GM08714 (cell line): ENCODE measurements around the gene SMOC2.

Source experiments
- H3K4me3 ChIP-seq: fragments of 200-500 bp; sonication (Bioruptor generic); 2 replicates; pipeline ENCODE4 v1.5.1; 2014; ENCODE audit warnings: mild to moderate bottlenecking, low read length, inconsistent platforms
- ZNF274 ChIP-seq: IDR thresholded peaks from 2 replicates; pipeline ENCODE4 v1.6.1; 2012; ENCODE audit warnings: mild to moderate bottlenecking, low read depth, low read length

The SMOC2 gene

DNA sequence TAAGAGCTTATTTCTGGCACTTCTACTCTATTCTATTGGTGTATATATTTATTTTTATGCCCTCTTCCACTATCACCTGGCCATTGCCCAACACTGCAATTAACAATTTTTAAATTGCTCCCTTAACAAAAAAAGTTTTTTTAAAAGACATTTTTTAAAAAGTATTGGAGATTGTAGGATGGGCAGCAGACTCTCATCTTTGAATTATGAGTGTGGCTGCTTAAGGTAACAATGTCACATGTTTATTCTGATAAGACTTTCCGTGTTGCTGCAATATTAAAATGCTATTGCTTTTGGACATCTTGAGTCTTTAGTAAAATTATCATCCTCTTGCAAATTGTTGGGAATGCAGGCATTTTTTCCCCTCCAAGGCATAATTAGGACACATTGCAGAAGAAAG lies 31.4 kb downstream of the SMOC2 start:
- no peak overlapping the region for H3K4me3 ChIP-seq
- TF ChIP-seq ZNF274 = no peak

DNA sequence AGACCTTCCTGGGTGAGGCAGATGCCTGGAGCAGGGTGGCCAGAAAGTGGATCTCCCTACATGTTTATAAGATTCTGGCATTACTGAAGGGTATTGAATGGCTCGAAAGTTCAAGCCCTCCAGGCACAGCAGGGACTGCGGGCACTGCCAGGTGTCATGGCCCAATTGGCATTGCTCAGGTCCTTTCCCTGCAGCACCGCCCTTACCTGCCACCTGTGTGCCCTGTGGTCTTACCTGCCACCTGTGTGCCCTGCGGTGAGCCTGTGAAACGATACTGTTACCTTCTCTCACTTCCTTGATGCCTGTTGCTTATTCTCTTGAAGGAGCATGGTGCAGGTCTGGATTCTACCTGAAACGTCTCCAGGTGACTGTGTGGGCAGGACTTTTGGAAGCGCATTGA lies 32.2 kb downstream of the SMOC2 start:
- TF ChIP-seq ZNF274 = no peak
- no peak overlapping the region for H3K4me3 ChIP-seq

DNA sequence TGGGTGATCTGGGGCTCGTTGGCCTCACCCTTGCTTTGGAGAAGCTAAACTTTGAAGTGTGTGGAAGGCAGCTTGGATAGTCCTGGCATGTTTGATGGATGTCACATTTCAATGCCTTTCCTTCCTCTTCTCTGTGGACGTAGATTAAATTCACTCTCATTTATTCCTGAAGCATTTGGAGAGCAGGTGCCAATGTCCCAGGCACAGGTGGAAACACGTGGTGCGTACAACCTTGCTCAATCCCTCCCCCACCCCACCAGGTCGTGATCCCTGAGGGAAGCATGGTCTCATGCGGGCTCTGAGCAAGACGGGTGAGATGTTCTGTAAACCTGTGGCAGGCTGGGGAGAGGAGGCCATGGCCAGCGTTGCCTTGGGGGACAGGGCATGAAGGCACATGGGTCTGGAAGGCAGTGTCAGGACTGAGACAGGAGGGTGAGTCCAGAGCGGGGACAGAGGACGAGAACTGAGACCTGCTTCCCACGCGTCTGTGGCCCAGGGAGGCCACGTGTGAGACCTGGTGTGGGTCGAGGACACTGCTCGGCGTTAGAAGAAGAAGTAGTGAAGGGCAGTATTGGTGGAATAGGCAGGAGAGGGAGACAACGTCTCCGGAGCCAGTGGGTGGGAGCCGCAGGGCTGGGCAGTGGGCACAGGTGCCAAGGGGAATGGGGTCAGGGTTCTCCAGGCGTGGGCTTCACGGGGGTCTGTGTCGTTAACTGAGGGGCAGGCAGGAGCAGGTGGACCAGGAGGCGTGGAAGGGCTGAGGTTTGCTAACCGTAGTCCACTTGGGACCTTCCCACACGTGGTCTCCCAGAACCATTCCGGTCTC lies 34.4 kb downstream of the SMOC2 start:
- TF ChIP-seq ZNF274 = no peak
- no peak overlapping the region for H3K4me3 ChIP-seq

DNA sequence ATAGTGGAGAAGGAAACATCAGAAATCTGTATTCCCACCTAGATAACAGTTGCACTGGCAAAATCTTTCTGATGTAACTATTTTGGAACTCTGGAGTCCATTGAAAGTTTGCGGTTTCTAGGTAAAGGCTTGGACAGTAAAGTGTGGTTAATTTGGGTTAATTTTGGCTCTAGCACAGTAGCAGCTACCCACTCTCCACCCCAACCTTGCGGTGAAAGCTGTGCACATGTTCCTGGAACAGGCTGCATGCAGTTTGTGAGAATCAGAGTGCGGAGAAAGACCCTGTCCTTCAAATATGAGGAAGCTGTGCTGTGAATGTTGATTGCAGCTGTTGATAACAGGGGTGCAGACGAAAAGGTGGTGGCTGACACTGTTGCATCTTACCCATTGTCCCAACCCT lies 38.4 kb downstream of the SMOC2 start:
- no peak overlapping the region for H3K4me3 ChIP-seq
- no peak for TF ChIP-seq ZNF274

DNA sequence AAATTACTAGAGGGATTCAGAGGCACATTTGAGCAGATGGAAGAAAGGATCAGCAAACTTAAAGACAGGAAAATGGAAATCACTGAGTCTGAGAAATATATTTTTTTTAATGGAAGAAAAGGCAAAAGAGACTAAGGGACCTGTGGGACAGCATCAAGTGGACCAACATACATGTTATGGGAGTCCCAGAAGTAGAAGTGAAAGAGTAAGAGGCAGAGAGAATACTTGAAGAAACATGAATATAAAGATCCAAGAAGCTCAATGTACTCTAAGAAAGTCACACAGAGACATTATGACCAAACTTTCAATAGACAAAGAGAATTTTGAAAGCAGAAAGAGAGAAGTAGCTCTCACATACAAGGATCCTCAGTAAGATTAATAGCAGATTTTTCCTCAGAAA lies 39.5 kb downstream of the SMOC2 start:
- TF ChIP-seq ZNF274 = no peak

DNA sequence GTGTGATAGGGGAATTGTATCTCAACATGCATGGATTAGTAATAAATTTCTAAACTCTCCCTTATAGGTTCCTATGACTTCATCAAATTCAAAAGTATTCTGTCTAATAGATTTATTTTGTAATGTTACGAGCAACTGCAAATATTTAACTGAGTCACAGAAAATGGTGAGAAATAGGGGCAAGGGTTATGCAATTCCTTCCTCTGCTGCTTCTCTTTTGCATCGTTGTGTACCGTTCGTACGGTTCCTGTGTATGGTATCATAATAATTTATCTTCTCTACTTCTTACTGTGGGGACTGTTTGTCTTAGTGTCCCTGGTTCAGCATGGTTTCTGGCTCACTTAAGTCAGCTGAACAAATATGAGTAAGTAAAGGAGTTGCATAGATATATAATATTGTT lies 44.8 kb downstream of the SMOC2 start:
- TF ChIP-seq ZNF274 = no peak
- no peak overlapping the region for H3K4me3 ChIP-seq

More for the DNA sequence above, 39.5 kb downstream of the SMOC2 start:
- H3K4me3 ChIP-seq = no peak overlapping the region

DNA sequence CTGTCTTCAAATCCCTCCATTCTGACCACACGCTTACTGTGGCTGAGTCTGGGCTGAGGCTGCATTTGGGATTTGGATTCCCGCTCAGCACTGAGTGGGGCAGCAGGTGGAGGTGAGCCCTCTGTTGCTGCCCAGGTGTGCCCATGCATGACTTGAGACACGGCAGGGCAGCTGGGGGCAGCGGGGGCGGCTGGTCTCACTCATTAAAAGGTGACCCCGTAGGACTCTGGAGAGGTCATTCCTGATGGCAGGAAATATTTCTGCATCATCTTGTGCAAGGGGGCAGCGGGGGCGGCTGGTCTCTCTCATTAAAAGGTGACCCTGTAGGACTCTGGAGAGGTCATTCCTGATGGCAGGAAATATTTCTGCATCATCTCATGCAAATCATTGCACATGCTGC lies 49.8 kb downstream of the SMOC2 start:
- TF ChIP-seq ZNF274 = no peak
- no peak overlapping the region for H3K4me3 ChIP-seq

DNA sequence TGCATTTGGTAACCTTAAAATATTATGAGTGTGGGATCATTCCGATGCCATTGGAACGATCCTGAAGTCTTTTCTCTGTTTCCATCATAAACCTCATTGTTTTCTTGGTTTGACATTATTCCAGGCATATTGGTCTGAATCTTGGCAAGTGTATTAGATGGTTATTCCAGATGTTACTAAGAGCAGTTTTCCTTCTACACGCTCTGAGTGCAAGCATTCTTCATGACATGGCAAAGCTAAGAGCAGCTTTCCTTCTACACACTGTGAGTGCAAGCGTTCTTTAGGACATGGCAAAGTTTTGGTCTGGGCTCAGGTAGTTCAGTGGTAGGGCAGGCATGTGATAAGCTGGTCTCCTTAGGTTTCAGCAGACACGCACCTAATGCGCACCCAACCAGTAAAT lies 53.0 kb downstream of the SMOC2 start:
- no peak for TF ChIP-seq ZNF274
- H3K4me3 ChIP-seq = no peak overlapping the region

DNA sequence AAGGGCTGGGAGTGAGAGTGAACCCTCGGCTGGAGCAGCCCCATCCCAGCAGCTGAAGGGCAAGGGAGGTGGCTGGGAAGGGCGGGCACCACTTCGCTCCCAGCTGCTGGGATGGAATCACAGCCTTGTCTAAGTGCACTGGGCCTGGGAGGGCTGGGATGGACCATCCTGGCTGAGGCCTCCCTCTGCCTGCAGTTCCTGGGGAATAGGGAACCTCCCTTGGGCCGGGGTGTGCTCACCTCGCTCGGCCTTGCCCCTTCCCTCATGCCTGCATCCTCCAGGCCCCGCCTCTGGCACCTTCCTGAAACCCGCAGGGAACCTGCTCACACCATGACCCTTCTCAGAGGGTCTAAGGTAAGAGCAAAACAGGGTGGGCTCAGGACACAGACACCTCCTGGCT lies 53.7 kb downstream of the SMOC2 start:
- TF ChIP-seq ZNF274 = no peak
- no peak overlapping the region for H3K4me3 ChIP-seq

DNA sequence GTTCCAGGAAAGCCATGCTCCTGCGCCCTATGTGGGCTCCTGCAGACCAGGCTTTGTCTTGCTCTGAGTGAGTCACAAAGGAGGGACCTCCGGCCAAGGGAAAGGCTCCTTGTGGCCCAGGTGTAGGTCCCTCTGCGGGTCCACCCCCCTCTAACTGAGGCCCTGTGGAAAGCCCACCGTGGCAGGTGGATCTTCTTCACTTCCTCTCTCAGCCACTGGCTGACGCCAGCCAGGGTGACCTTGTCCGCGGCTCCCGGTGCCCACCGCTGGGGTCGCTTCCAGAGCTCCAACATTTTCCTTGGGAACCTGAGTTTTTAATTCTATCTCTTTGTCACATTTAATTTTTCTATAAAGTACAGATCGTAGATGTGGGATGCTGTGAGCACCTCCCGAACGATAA lies 54.1 kb downstream of the SMOC2 start:
- H3K4me3 ChIP-seq = no peak overlapping the region
- TF ChIP-seq ZNF274 = no peak

DNA sequence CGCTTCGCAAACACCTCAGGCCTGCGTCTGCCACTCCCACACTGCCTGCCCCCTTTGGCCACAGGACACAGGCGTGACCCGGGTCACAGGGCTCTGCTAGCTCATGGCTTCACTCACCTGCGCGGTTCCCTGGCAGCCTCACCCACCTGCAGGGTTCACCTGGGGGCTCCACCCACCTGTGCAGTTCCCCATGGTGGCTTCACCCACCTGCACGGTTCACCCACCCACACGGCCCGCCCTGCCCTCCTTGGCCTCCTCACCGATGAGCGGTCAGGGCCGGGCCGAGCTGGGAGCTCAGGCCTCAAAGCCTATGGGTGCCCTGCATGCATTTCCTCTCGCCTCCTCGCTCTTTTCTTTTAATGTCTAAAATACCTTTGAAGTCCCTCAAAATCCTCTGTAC lies 54.7 kb downstream of the SMOC2 start:
- H3K4me3 ChIP-seq = no peak overlapping the region
- no peak for TF ChIP-seq ZNF274

DNA sequence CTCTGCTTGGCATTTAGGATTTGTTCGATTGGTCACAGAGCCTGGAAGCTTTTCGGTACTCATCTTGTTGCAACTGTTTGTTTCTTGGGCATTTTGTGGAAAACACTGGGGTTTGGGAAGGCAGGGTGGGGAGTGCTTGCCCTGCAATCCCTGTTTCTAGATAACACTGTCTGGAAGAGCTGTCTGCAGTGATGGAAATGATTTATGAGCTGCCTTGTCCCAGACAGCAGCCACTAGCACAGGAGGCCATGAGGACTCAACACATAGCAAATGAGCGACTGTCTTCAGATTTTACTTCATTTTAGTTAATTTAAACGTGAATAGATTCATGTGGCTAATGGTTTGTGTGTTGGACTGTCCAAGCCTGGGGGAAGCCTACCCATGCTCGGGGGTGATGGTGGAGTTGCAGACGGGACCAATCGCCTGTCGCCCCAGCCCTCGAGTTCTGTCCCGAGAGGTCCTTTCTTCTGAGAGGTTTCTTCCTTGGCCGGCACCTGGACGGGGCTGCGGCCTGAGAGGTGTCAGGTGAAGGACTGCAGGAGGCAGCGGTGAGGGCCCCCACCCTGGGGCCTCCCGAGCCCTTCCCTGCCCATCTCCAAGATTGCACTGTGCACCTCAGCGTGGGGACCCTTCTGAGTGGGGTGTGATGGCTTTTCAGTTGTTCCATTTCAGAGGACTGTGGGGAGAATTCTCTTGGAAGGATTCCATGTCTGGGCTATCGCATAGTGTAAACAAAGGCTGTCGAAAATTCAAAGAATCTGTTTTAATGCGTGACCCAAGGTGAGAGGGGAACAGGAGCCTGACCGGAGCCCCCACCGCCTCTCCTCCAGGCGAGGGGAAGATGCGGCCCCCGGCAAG lies 55.4 kb downstream of the SMOC2 start:
- TF ChIP-seq ZNF274 = no peak
- H3K4me3 ChIP-seq = no peak overlapping the region

DNA sequence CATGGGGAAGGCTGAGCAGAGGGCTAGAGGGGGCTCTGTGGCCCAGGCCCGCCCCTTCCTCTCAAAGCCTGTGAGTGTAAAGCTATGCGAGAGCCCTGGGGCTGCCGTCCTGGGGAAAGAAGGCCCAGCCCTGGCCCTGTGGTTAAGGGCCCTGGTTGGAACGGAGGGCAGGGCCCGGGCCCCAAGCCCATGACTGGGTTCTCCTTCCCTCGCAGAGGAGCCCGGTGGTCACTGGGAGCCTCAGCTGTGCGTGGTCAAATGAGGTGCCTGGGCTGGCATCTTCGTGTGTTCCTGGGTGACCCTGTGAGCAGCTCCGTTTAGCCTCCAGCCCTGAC lies 56.0 kb downstream of the SMOC2 start:
- no peak overlapping the region for H3K4me3 ChIP-seq
- no peak for TF ChIP-seq ZNF274

DNA sequence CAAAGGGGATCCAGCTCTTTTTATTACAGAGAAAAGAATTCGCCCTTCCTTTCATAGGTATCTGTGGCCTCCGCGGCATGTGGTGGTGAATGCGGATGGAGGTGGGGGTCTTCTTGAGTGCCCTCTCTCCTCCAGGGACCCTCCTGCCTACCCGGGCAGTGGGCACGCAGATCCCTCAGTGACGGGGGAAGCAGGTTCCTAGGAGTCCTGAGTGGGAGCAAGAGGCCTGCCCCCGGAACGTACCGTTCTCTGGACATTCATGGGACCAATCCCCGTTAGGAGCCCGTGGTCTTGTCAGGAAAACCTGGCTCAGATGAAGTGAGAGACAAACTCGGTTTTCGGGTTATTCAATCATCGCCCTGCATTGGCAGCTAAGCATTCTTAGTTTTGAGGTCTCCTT lies 56.4 kb downstream of the SMOC2 start:
- TF ChIP-seq ZNF274 = no peak
- no peak overlapping the region for H3K4me3 ChIP-seq

DNA sequence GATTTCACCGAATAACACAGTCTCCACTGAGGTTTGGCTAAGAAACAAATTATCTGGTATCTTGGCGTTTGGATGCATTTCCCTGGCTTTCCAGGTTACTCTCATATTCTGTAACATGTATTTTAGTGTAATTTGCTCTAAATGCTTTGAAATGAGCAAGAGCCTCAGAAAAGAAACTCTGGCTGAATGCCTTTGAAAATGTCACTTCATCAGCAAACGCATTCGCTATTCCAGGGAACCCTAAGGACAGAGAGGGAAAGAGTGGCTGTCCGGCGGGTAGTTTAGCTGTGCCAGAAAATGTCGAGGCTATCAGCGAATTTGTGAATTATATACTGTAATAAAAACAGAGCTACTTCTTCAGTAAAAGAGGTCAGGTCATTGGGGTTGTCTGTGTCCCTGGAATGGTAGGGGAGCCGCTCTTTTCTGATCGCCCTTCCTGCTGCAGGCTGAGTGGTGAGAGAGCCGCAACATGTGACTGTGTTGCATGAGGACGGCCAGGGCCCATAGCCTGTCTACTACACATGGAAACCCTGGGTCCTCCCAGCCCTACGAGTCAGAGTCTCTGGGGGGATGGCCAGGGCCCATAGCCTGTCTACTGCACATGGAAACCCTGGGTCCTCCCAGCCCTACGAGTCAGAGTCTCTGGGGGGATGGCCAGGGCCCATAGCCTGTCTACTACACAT lies 57.3 kb downstream of the SMOC2 start:
- TF ChIP-seq ZNF274 = no peak
- H3K4me3 ChIP-seq = no peak overlapping the region
